Measurements from ENCODE around the gene RHEB.

- no peak for TF ChIP-seq RAD21 (IDR thresholded peaks at IDR 0.05; ENCODE audit: low read length)
- no peak for TF ChIP-seq CEBPB (IDR thresholded peaks at IDR 0.05; ENCODE audit: low read depth, low read length)
- TF ChIP-seq POLR2A (IDR thresholded peaks at IDR 0.05; ENCODE audit: low read depth, low read length): no peak
- TF ChIP-seq FOS (IDR thresholded peaks at IDR 0.05; ENCODE audit: low read depth, low read length): no peak
- TF ChIP-seq CTCF (conservative IDR thresholded peaks at IDR 0.05; ENCODE audit: low read depth, low read length): no peak
- TF ChIP-seq RCOR1 (IDR thresholded peaks at IDR 0.05; ENCODE audit: insufficient replicate concordance, low read length): no peak
- no peak for TF ChIP-seq BHLHE40 (IDR thresholded peaks at IDR 0.05; ENCODE audit: low read depth, low read length)
- TF ChIP-seq MAZ (IDR thresholded peaks at IDR 0.05; ENCODE audit: borderline replicate concordance, low read depth, low read length): no peak
- no peak for TF ChIP-seq MXI1 (IDR thresholded peaks at IDR 0.05; ENCODE audit: borderline replicate concordance, low read depth, low read length)
Observed at GRCh38 chr7:151508991-151509390, 10.7 kb downstream of the RHEB start.
